Kidney epithelial cell (primary cell): Measurements from ENCODE around the gene CLEC4M. TPM values are rescaled to one million over a fixed set of nuclear protein-coding genes. Genes with fewer than 3 reads are reported as not detected.

Experiments used
- DNase-seq: peaks from one replicate; pipeline ENCODE4 v3.0.0-alpha.2; 2010; ENCODE audit warnings: low read depth
- H3K27me3 ChIP-seq: 2 replicates; pipeline ENCODE4 v1.6.0; 2011; ENCODE audit warnings: low read length; ENCODE audit not compliant: control insufficient read depth, insufficient read depth
- H3K36me3 ChIP-seq: 2 replicates; pipeline ENCODE4 v1.5.1; 2011; ENCODE audit warnings: low read length; ENCODE audit not compliant: control insufficient read depth, insufficient read depth
- H3K4me3 ChIP-seq: 2 replicates; pipeline ENCODE4 v1.5.1; 2011; ENCODE audit warnings: low read depth, mild to moderate bottlenecking, control low read depth, low read length
- CTCF ChIP-seq: IDR thresholded peaks from 2 replicates; pipeline ENCODE4 v1.5.1; 2011; ENCODE audit warnings: mild to moderate bottlenecking, moderate library complexity, low read length, control low read depth, inconsistent platforms; ENCODE audit not compliant: insufficient read depth, poor library complexity, severe bottlenecking
- total RNA-seq: library from RNA; depleted of rRNA; stranded (reverse); fragments of >200 nt; gene quantifications from 2 replicates; pipeline ENCODE4 v1.2.3, GENCODE V29; 2015

Gene CLEC4M
- total RNA-seq, 1 donor from 2014 or later, result not detected

- Histone ChIP-seq H3K36me3 (no peaks in the 10 kb centered on the region), H3K27me3 (peaks cover 9% of the 10 kb centered on the region), H3K4me3 (no peak overlapping the region)
- no peak for TF ChIP-seq CTCF
- DNase-seq, result no peak
Observed at GRCh38 chr19:7737215-7737614, 25.8 kb upstream of the CLEC4M start.

- no peak for DNase-seq
- no peaks in the 10 kb centered on the region for H3K36me3 ChIP-seq
- H3K4me3 ChIP-seq, result no peak overlapping the region
- peaks cover 6% of the 10 kb centered on the region for H3K27me3 ChIP-seq
- TF ChIP-seq CTCF, result no peak
Observed at GRCh38 chr19:7738023-7738422, 25.0 kb upstream of the CLEC4M start.

- Histone ChIP-seq H3K4me3 (no peak overlapping the region), H3K27me3 (peaks cover 6% of the 10 kb centered on the region), H3K36me3 (no peaks in the 10 kb centered on the region)
- no peak for TF ChIP-seq CTCF
- no peak for DNase-seq
Observed at GRCh38 chr19:7739211-7739755, 23.8 kb upstream of the CLEC4M start.

GRCh38 chr19:7739801-7740681 lies 23.0 kb upstream of the CLEC4M start:
- no peak for DNase-seq
- no peak for TF ChIP-seq CTCF
- Histone ChIP-seq H3K36me3 (no peaks in the 10 kb centered on the region), H3K4me3 (no peak overlapping the region), H3K27me3 (peaks cover 3% of the 10 kb centered on the region)

- no peak for TF ChIP-seq CTCF
- H3K4me3 ChIP-seq, result no peak overlapping the region
- peaks cover 2% of the 10 kb centered on the region for H3K27me3 ChIP-seq
Observed at GRCh38 chr19:7740682-7741054, 22.4 kb upstream of the CLEC4M start.

More at GRCh38 chr19:7740682-7741054, 22.4 kb upstream of the CLEC4M start:
- H3K36me3 ChIP-seq, result no peaks in the 10 kb centered on the region
- no peak for DNase-seq
